GM12874 (cell line): ENCODE results near the gene NMT1.

ENCODE experiments used
- CTCF ChIP-seq: IDR thresholded peaks from 2 replicates; pipeline ENCODE4 v1.5.1; 2011; ENCODE audit warnings: low read depth, mild to moderate bottlenecking, control low read depth, low read length, moderate library complexity; ENCODE audit not compliant: insufficient read depth

NMT1 gene

GRCh38 chr17:45018848-45019711 lies 42.0 kb upstream of the NMT1 start:
- TF ChIP-seq CTCF = peak; percentile 45

- TF ChIP-seq CTCF = no peak
These were observed 40.6 kb upstream of the NMT1 start for GRCh38 chr17:45020354-45021138.

- peak; percentile 90 for TF ChIP-seq CTCF
These were observed 39.4 kb upstream of the NMT1 start for GRCh38 chr17:45021607-45022287.

- TF ChIP-seq CTCF = no peak
These were observed 38.8 kb upstream of the NMT1 start for GRCh38 chr17:45022288-45022648.

- no peak for TF ChIP-seq CTCF
These were observed 38.3 kb upstream of the NMT1 start for GRCh38 chr17:45022655-45023339.

- TF ChIP-seq CTCF = no peak
These were observed 32.0 kb upstream of the NMT1 start for GRCh38 chr17:45029096-45029495.
